ENCODE results near the gene DOK6. TPM values are rescaled to one million over a fixed set of nuclear protein-coding genes. Genes with fewer than 3 reads are reported as not detected.

DOK6 gene
- polyA plus RNA-seq, 1 experiment, result 0.55 TPM

GRCh38 chr18:69364930-69365329 lies 35.8 kb upstream of the DOK6 start:
- TF ChIP-seq, protein P1, sequence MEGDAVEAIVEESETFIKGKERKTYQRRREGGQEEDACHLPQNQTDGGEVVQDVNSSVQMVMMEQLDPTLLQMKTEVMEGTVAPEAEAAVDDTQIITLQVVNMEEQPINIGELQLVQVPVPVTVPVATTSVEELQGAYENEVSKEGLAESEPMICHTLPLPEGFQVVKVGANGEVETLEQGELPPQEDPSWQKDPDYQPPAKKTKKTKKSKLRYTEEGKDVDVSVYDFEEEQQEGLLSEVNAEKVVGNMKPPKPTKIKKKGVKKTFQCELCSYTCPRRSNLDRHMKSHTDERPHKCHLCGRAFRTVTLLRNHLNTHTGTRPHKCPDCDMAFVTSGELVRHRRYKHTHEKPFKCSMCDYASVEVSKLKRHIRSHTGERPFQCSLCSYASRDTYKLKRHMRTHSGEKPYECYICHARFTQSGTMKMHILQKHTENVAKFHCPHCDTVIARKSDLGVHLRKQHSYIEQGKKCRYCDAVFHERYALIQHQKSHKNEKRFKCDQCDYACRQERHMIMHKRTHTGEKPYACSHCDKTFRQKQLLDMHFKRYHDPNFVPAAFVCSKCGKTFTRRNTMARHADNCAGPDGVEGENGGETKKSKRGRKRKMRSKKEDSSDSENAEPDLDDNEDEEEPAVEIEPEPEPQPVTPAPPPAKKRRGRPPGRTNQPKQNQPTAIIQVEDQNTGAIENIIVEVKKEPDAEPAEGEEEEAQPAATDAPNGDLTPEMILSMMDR (IDR thresholded peaks at IDR 0.05; ENCODE audit: insufficient read depth, low read depth, low read length), result no peak
- CTCF ChIA-PET, result no interaction called here
- Histone ChIP-seq H3K4me3 (ENCODE audit: low read depth, low read length) (no peak overlapping the region), H3K27me3 (ENCODE audit: control insufficient read depth, insufficient read depth, low read length) (no peaks in the 10 kb centered on the region), H3K36me3 (ENCODE audit: control insufficient read depth, insufficient read depth, low read length) (no peaks in the 10 kb centered on the region)
- POLR2A ChIA-PET, result no interaction called here
- DNase-seq (ENCODE audit: low read depth), result no peak

DNA sequence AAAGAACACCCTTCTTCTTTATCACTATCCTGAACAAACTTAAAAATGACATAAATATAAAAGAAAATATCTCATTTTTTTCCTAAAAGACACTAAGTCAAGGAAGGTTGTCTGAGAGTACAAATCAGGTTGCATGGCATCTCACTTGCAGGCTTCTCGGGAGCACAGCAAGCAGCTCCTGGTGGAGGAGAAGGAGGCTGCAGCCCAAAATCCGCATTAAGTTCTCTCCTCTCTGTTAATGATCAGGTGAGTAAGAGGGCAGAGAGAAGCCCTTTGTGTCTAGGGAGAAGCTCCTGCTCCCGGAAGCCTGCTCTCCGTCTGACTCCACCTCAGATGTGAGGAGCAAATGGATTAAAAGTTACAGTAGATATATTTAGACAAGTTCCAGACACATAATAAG lies 35.0 kb upstream of the DOK6 start:
- ChIA-PET POLR2A (no interaction called here), CTCF (interaction anchor here (0.6 to 1.0 kb wide), 2 partner anchors 9 to 368 kb away, joined by 3 read pairs; no protein-coding TSS in a partner anchor)
- H3K36me3 ChIP-seq (ENCODE audit: control insufficient read depth, insufficient read depth, low read length), result no peaks in the 10 kb centered on the region
- no peak for DNase-seq (ENCODE audit: low read depth)
- no peaks in the 10 kb centered on the region for H3K27me3 ChIP-seq (ENCODE audit: control insufficient read depth, insufficient read depth, low read length)
- no peak overlapping the region for H3K4me3 ChIP-seq (ENCODE audit: low read depth, low read length)
- TF ChIP-seq, protein P1 (IDR thresholded peaks at IDR 0.05; ENCODE audit: insufficient read depth, low read depth, low read length), result no peak

GRCh38 chr18:69367104-69367503 lies 33.6 kb upstream of the DOK6 start:
- Histone ChIP-seq H3K36me3 (ENCODE audit: control insufficient read depth, insufficient read depth, low read length) (no peaks in the 10 kb centered on the region), H3K4me3 (ENCODE audit: low read depth, low read length) (no peak overlapping the region), H3K27me3 (ENCODE audit: control insufficient read depth, insufficient read depth, low read length) (no peaks in the 10 kb centered on the region)
- POLR2A ChIA-PET, result no interaction called here
- TF ChIP-seq, protein P1 (IDR thresholded peaks at IDR 0.05; ENCODE audit: insufficient read depth, low read depth, low read length), result no peak
- CTCF ChIA-PET, result no interaction called here
- DNase-seq (ENCODE audit: low read depth), result no peak

GRCh38 chr18:69371729-69372128 lies 29.0 kb upstream of the DOK6 start:
- ChIA-PET CTCF (no interaction called here), POLR2A (no interaction called here)
- TF ChIP-seq, protein P1 (IDR thresholded peaks at IDR 0.05; ENCODE audit: insufficient read depth, low read depth, low read length), result no peak
- DNase-seq (ENCODE audit: low read depth), result no peak
- H3K27me3 ChIP-seq (ENCODE audit: control insufficient read depth, insufficient read depth, low read length), result no peaks in the 10 kb centered on the region
- no peaks in the 10 kb centered on the region for H3K36me3 ChIP-seq (ENCODE audit: control insufficient read depth, insufficient read depth, low read length)
- H3K4me3 ChIP-seq (ENCODE audit: low read depth, low read length), result no peak overlapping the region

DNA sequence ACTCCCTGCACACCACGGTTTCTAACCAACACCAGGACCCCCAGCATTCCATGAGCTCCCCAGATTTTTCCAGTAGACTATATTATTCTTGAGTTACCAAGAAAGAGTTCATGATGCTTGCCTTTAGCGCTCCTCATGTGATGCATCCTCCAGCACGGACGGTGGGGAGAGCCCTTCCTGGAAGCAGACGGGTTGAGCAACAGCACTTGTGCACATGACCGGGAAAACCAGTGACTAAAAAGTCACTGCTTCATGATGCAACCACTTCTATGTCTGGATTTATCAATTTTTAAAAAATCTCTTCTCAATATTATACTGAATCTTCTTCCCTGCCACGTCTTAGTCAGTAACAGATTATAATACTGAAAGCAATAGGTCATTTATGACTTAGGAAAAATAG lies 20.4 kb upstream of the DOK6 start:
- POLR2A ChIA-PET, result no interaction called here
- CTCF ChIA-PET, result no interaction called here
- TF ChIP-seq, protein P1 (IDR thresholded peaks at IDR 0.05; ENCODE audit: insufficient read depth, low read depth, low read length), result no peak

More for the DNA sequence above, 20.4 kb upstream of the DOK6 start:
- H3K27me3 ChIP-seq (ENCODE audit: control insufficient read depth, insufficient read depth, low read length), result no peaks in the 10 kb centered on the region
- H3K36me3 ChIP-seq (ENCODE audit: control insufficient read depth, insufficient read depth, low read length), result no peaks in the 10 kb centered on the region
- no peak overlapping the region for H3K4me3 ChIP-seq (ENCODE audit: low read depth, low read length)
- no peak for DNase-seq (ENCODE audit: low read depth)
